GM21381 (cell line): ENCODE results near the gene IWS1.
"Not testable (repeated sequence)": the region's sequence is repeated elsewhere in the genome, so short reads cannot be mapped to it uniquely, and the experiment has no call there.

Experiments
- ATAC-seq: cut with Tn5 transposase; IDR thresholded peaks from one replicate; pipeline ENCODE4 v1.9.1; 2021; ENCODE audit warnings: mild to moderate bottlenecking, moderate library complexity; ENCODE audit not compliant: unreplicated experiment

IWS1 gene

GRCh38 chr2:127526132-127527000 lies at the start of gene IWS1:
Gene IWS1 (minus strand): TSS chr2:127526489. CDS start chr2:127526208, 281 bp downstream.
- peak; percentile 84 for ATAC-seq

- ATAC-seq, result no peak
Measured at GRCh38 chr2:127575941-127576432, 49.7 kb upstream of the IWS1 start.

GRCh38 chr2:127575185-127575765 lies 49.0 kb upstream of the IWS1 start:
- no peak for ATAC-seq

- no peak for ATAC-seq
Measured at GRCh38 chr2:127574656-127575055, 48.4 kb upstream of the IWS1 start.

- no peak for ATAC-seq
Measured at GRCh38 chr2:127573771-127574170, 47.5 kb upstream of the IWS1 start.

GRCh38 chr2:127573298-127573697 lies 47.0 kb upstream of the IWS1 start:
- no peak for ATAC-seq

GRCh38 chr2:127572841-127573240 lies 46.6 kb upstream of the IWS1 start:
- ATAC-seq, result no peak

GRCh38 chr2:127572352-127572751 lies 46.1 kb upstream of the IWS1 start:
- ATAC-seq, result not testable (repeated sequence)

- no peak for ATAC-seq
Measured at GRCh38 chr2:127570282-127571250, 44.3 kb upstream of the IWS1 start.

GRCh38 chr2:127569666-127570065 lies 43.4 kb upstream of the IWS1 start:
- no peak for ATAC-seq

- ATAC-seq, result no peak
Measured at GRCh38 chr2:127568128-127568527, 41.8 kb upstream of the IWS1 start.

- ATAC-seq, result no peak
Measured at GRCh38 chr2:127567351-127567854, 41.1 kb upstream of the IWS1 start.

GRCh38 chr2:127566576-127566975 lies 40.3 kb upstream of the IWS1 start:
- ATAC-seq, result no peak

- no peak for ATAC-seq
Measured at GRCh38 chr2:127566139-127566417, 39.8 kb upstream of the IWS1 start.

GRCh38 chr2:127565261-127566138 lies 39.2 kb upstream of the IWS1 start:
- no peak for ATAC-seq

GRCh38 chr2:127564429-127565260 lies 38.4 kb upstream of the IWS1 start:
- ATAC-seq, result no peak

- ATAC-seq, result peak; percentile 95
Measured at GRCh38 chr2:127563458-127564428, 37.5 kb upstream of the IWS1 start.

GRCh38 chr2:127562936-127563335 lies 36.6 kb upstream of the IWS1 start:
- ATAC-seq, result no peak
